H1 (cell line): Measurements from ENCODE around the gene A4GALT. TPM values are rescaled to one million over a fixed set of nuclear protein-coding genes. Genes with fewer than 3 reads are reported as not detected.

Experiments
- ATF3 ChIP-seq: IDR thresholded peaks from 2 replicates; pipeline ENCODE4 v1.6.1; 2011; ENCODE audit warnings: low read depth, mild to moderate bottlenecking, low read length; ENCODE audit not compliant: insufficient read depth
- MAFK ChIP-seq: IDR thresholded peaks from 2 replicates; pipeline ENCODE4 v1.6.1; 2012; ENCODE audit warnings: low read depth, mild to moderate bottlenecking, improper control_type of control experiment, low read length
- polyA plus RNA-seq, 7 experiments: library from polyadenylated mRNA; depleted of rRNA in 3 of 7; stranded (reverse) in 5 of 7; unstranded in 2 of 7; fragments of >200 nt in 5 of 7; fragments of 200-250 nt in 2 of 7; gene quantifications; 1 replicate in 5 of 7; 2 replicates in 1 of 7; 4 replicates in 1 of 7; pipeline versions ENCODE4 v1.2.1 to v1.2.3, GENCODE V29; 2011 to 2013; ENCODE audit warnings: missing spikeins in 2 of 7, mixed read lengths in 2 of 7
- total RNA-seq: library from RNA; stranded (reverse); fragmentation: NEBNext Ultra II Directional; extraction: Animal tissue kit (Norgen Biotek cat#: 25700); gene quantifications from 2 replicates; pipeline ENCODE4 v1.2.1, GENCODE V29; 2021

A4GALT gene
- total and polyA plus RNA-seq, 2 of the 8 experiments (the other 6 are each of a cell fraction or from before 2014, with no cell fraction given): 7.2 to 13.8 TPM

GRCh38 chr22:42646569-42647525 lies 73.8 kb downstream of the A4GALT start (continued):
- TF ChIP-seq ATF3 (no peak), MAFK (no peak)
